Tibial nerve (tissue), 4 donors: Measurements from ENCODE around the gene GOLGA6L10. TPM values are rescaled to one million over a fixed set of nuclear protein-coding genes. Genes with fewer than 3 reads are reported as not detected.
"Not testable (repeated sequence)": the region's sequence is repeated elsewhere in the genome, so short reads cannot be mapped to it uniquely, and the experiment has no call there.

ENCODE experiments used
- DNase-seq, 2 donors: peaks; one replicate each; pipeline ENCODE4 v3.0.0-alpha.2; 2019; ENCODE audit warnings: low spot score in 2 of 2
- H3K27ac ChIP-seq, 4 donors: fragments of 200-600 bp; sonication (generic) in 3 of 4; one replicate each; pipeline ENCODE4 v1.5.1; 2017 to 2019; ENCODE audit warnings: mild to moderate bottlenecking in 1 of 4
- H3K27me3 ChIP-seq, 2 donors: fragments of 200-600 bp; sonication (generic) in 1 of 2; one replicate each; pipeline versions ENCODE4 v1.5.1 to v1.6.0; 2017 to 2019
- H3K36me3 ChIP-seq, 3 donors: fragments of 200-600 bp; sonication (generic); one replicate each; pipeline ENCODE4 v1.5.1; 2018 to 2019
- H3K4me1 ChIP-seq, 4 donors: fragments of 200-600 bp; sonication (generic) in 3 of 4; one replicate each; pipeline ENCODE4 v1.5.1; 2017 to 2019
- H3K4me3 ChIP-seq, 4 donors: fragments of 200-600 bp; sonication (generic) in 3 of 4; one replicate each; pipeline ENCODE4 v1.5.1; 2017 to 2019; ENCODE audit warnings: mild to moderate bottlenecking in 1 of 4, moderate library complexity in 1 of 4
- H3K9me3 ChIP-seq, 4 donors: fragments of 200-600 bp; sonication (generic) in 3 of 4; one replicate each; pipeline ENCODE4 v1.5.1; 2017 to 2019
- CTCF ChIP-seq, 5 experiments: fragments of 200-600 bp in 3 of 5; fragments of 450-650 bp in 2 of 5; sonication (generic) in 3 of 5; IDR thresholded peaks; one replicate each; pipeline ENCODE4 v1.5.1; 2016 to 2019; ENCODE audit warnings: antibody characterized with exemption in 5 of 5, mild to moderate bottlenecking in 3 of 5, moderate library complexity in 2 of 5
- EP300 ChIP-seq, 2 donors: sonication (generic); formaldehyde crosslinking; IDR thresholded peaks; one replicate each; pipeline ENCODE4 v1.6.1; 2017; ENCODE audit warnings: antibody characterized with exemption in 2 of 2, mild to moderate bottlenecking in 1 of 2
- POLR2A ChIP-seq, 2 donors: fragments of 450-650 bp; IDR thresholded peaks; one replicate each; pipeline ENCODE4 v1.6.1; 2017; ENCODE audit warnings: antibody characterized with exemption in 2 of 2, mild to moderate bottlenecking in 2 of 2, moderate library complexity in 2 of 2
- WGBS, 2 donors: methylation state at CpG; one replicate each; pipeline ENCODE4 v1.1.5; 2018; 5-methylcytosine and 5-hydroxymethylcytosine counted together
- total RNA-seq, 4 donors: library from RNA; depleted of rRNA; stranded (reverse); fragments of >200 nt; gene quantifications; one replicate each; pipeline ENCODE4 v1.1.0, GENCODE V29; 2016

The GOLGA6L10 gene
- total RNA-seq, 4 donors from 2014 or later: 0.20 to 0.66 (median 0.36) TPM

DNA sequence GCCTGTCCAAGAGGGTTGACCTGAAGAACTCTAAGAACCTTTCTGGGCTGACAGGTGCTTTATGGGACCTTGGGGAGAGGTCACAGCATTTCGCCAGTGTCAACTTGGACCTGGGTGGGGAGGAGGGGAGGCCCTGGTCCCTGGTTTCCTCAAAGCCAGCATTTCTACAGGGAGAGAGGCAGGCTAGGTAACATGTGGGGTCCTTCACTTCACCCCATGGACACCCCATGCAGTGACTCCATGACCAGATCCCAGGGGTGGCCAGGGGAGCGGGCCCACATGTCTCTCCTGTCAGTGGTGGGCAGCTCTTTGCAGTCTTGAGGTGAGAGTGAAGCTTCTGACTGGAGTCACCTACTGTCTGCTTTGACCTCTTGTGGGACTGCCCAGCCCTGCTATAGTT is 35.8 kb downstream of the GOLGA6L10 start:
- TF ChIP-seq POLR2A (IDR thresholded peaks at IDR 0.05) (no peak), CTCF (IDR thresholded peaks at IDR 0.05) (no peak), EP300 (IDR thresholded peaks at IDR 0.05) (no peak)
- no peaks in the 10 kb centered on the region for H3K27me3 ChIP-seq
- peaks cover 0 to 16% (median 0%) of the 10 kb centered on the region in 4 donors for H3K9me3 ChIP-seq
- no peak overlapping the region for H3K27ac ChIP-seq
- H3K4me1 ChIP-seq: no peaks in the 10 kb centered on the region
- no peak for DNase-seq
- no peaks in the 10 kb centered on the region for H3K36me3 ChIP-seq
- 92 to 93% methylated on average over 1 to 2 of the region's 2 CpGs for WGBS, 2 donors
- H3K4me3 ChIP-seq: no peak overlapping the region

DNA sequence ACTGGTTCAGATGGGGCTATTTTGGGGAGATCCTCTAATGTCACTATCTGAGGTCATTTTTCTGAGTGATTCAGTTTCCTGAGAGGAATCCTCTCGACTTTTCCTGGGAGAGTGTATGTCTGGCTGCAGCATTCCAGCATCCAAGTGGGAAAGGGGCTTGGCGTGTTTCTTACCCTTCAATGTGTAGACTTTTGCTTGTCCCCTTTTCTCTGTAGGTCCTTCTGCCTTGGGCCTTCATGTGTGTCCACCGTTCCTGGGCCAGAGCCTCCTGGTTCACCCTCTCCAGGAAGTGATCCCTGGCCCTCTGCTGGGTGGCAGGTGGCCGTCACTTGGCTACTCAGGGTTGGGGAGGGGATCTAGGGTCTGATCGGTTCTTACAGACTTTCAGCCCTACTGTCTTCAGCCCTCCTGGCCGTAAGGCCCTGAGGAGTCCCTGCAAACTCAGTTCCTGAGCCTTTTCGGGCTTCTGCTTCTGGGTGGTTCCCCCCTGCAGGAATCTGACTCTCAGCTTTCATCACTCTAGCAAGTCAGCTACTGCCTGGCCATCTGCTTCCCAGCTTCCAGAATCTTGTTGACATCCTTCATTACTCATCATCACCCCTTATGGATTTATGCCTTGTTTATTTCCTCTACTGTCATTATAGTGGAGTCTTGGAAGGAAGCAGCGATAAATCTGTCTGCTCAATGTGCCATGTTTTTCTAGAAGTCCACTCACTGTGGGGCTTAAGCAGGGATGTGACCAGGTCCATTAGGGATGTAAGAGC is 36.5 kb downstream of the GOLGA6L10 start:
- Histone ChIP-seq H3K27ac (no peak overlapping the region), H3K9me3 (peaks cover 0 to 16% (median 0%) of the 10 kb centered on the region in 4 donors), H3K36me3 (no peaks in the 10 kb centered on the region), H3K27me3 (no peaks in the 10 kb centered on the region), H3K4me1 (no peaks in the 10 kb centered on the region), H3K4me3 (no peak overlapping the region)
- DNase-seq: no peak
- no peak for TF ChIP-seq POLR2A (IDR thresholded peaks at IDR 0.05)
- TF ChIP-seq EP300 (IDR thresholded peaks at IDR 0.05): no peak
- no peak for TF ChIP-seq CTCF (IDR thresholded peaks at IDR 0.05)
- WGBS, 2 donors: 69 to 82% methylated on average over 7 to 8 of the region's 8 CpGs

DNA sequence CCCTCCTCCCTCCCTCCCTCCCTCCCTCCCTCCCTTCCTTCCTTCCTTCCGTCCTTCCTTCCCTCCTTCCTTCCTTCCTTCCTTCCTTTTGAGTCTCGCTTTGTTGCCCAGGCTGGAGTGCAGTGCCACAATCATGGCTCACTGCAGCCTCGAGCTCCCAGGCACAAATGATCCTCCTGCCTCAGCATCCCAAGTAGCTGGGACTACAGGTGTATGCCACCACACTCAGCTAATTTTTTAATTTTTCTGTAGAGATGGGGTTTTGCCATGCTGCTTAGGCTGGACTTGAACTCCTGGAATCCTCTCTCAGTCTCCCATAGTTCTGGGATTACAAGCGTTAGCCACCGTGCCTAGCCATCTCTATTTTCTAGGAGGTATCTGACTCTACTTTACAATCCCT is 38.0 kb downstream of the GOLGA6L10 start:
- H3K36me3 ChIP-seq, H3K4me1 ChIP-seq, H3K27ac ChIP-seq, DNase-seq, H3K27me3 ChIP-seq, H3K4me3 ChIP-seq: not testable (repeated sequence)
- 85 to 86% methylated on average over 5 of the region's 5 CpGs for WGBS, 2 donors
- peaks cover 0 to 16% (median 0%) of the 10 kb centered on the region in 4 donors for H3K9me3 ChIP-seq

GRCh38 chr15:82309802-82310201 is 39.5 kb downstream of the GOLGA6L10 start:
- no peak for TF ChIP-seq POLR2A (IDR thresholded peaks at IDR 0.05)
- TF ChIP-seq EP300 (IDR thresholded peaks at IDR 0.05): no peak
- TF ChIP-seq CTCF (IDR thresholded peaks at IDR 0.05): no peak
- no peaks in the 10 kb centered on the region for H3K4me1 ChIP-seq
- H3K36me3 ChIP-seq: no peaks in the 10 kb centered on the region
- H3K27ac ChIP-seq: no peak overlapping the region
- H3K9me3 ChIP-seq: peaks cover 0 to 16% (median 0%) of the 10 kb centered on the region in 4 donors
- H3K4me3 ChIP-seq: no peak overlapping the region
- no peak for DNase-seq
- H3K27me3 ChIP-seq: no peaks in the 10 kb centered on the region
- 84 to 87% methylated on average over 2 of the region's 2 CpGs for WGBS, 2 donors

GRCh38 chr15:82307714-82308081 is 41.6 kb downstream of the GOLGA6L10 start:
- peaks cover 0 to 16% (median 0%) of the 10 kb centered on the region in 4 donors for H3K9me3 ChIP-seq
- H3K4me1 ChIP-seq: no peaks in the 10 kb centered on the region
- no peak for DNase-seq
- WGBS, 2 donors: 79 to 86% methylated on average over 7 to 8 of the region's 8 CpGs
- no peak overlapping the region for H3K27ac ChIP-seq
- TF ChIP-seq EP300 (IDR thresholded peaks at IDR 0.05): no peak
- H3K27me3 ChIP-seq: no peaks in the 10 kb centered on the region
- H3K4me3 ChIP-seq: no peak overlapping the region
- H3K36me3 ChIP-seq: no peaks in the 10 kb centered on the region

DNA sequence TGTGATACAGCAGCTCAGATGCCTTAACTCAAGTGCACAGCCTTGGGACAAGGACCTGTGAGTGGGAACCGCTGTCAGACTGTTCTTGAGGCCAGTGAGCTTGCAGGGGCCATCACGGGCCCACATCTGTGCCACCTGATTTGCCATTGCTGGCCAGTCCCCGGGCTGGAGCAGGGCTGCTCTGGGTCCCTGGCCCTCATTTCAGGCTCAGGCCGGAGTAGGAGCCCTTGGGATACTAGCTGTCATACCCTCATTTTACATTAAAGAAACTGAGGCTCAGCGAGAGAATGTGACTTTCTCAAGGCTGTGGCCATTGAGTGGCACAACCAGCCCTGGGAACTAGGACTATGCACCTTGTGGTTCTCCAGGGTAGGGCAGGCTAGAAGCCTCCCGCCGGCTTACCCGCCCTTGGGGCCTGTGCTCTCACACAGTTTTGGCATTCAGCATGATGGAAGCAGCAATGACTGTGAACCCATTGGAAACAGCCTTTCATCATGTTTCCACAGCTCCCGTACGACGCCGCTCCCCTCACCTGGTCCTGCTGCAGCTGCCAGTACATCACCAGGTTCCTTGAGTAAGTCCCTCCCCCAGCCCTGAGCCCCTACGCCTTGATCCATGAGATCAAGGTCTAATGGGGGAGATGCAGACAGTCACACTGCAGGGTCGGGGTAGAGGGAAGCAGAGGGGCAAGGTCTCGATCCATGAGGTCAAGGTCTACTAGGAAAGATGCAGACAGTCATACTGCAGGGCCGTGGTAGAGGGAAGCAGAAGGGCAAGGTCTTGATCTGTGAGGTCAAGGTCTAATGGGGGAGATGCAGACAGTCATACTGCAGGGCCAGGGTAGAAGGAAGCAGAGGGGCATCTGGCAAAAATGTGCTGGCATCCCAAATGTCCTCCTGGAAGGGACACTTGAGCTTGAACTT is 42.2 kb downstream of the GOLGA6L10 start:
- no peak for DNase-seq
- TF ChIP-seq CTCF (IDR thresholded peaks at IDR 0.05) (no peak), POLR2A (IDR thresholded peaks at IDR 0.05) (no peak), EP300 (IDR thresholded peaks at IDR 0.05) (no peak)

More for the DNA sequence above, 42.2 kb downstream of the GOLGA6L10 start:
- WGBS, 2 donors: 82 to 89% methylated on average over 16 of the region's 16 CpGs
- no peaks in the 10 kb centered on the region for H3K36me3 ChIP-seq
- H3K27ac ChIP-seq: no peak overlapping the region
- H3K9me3 ChIP-seq: peaks cover 0 to 16% (median 0%) of the 10 kb centered on the region in 4 donors
- no peaks in the 10 kb centered on the region for H3K4me1 ChIP-seq
- H3K4me3 ChIP-seq: no peak overlapping the region
- no peaks in the 10 kb centered on the region for H3K27me3 ChIP-seq
